H1 (cell line): Measurements from ENCODE around the gene CNOT6. TPM values are rescaled to one million over a fixed set of nuclear protein-coding genes. Genes with fewer than 3 reads are reported as not detected.

Experiments used
- CTCF ChIA-PET: fragments of 300-600 bp; sonication (Branson Sonifier 250); formaldehyde crosslinking; loops from one replicate; lab custom pipeline; 2021; ENCODE audit not compliant: partially characterized antibody; lab: Charles Lee
- POLR2A ChIA-PET: fragments of 300-600 bp; sonication (Branson Sonifier 250); formaldehyde crosslinking; loops from one replicate; lab custom pipeline; 2021; ENCODE audit warnings: inconsistent platforms; ENCODE audit not compliant: partially characterized antibody; lab: Charles Lee
- DNase-seq, 2 experiments: peaks; one replicate each; pipeline versions ENCODE4 v3.0.0 to v3.0.0-alpha.2; 2010 to 2022; ENCODE audit warnings: low spot score in 2 of 2, low read depth in 1 of 2, mixed read lengths in 1 of 2
- FAIRE-seq: peaks from 2 replicates; lab custom pipeline; 2011; peaks lifted over from hg19 to GRCh38; lab: Jason Lieb, UNC
- H2AFZ ChIP-seq: 2 replicates; pipeline ENCODE4 v1.8.1; 2012; ENCODE audit warnings: low read length, inconsistent platforms
- H2AK5ac ChIP-seq: 2 replicates; pipeline ENCODE4 v1.6.1; 2013; ENCODE audit warnings: low read depth, low read length
- H2BK120ac ChIP-seq: replicated peaks from 2 replicates; pipeline ENCODE3; 2013; ENCODE audit warnings: low read depth, low read length, inconsistent platforms
- H2BK12ac ChIP-seq: 2 replicates; pipeline ENCODE4 v1.6.1; 2013; ENCODE audit warnings: low read depth, low read length
- H2BK15ac ChIP-seq: 2 replicates; pipeline ENCODE4 v1.6.1; 2013; ENCODE audit warnings: low read length
- H2BK20ac ChIP-seq: 2 replicates; pipeline ENCODE4 v1.6.1; 2013; ENCODE audit warnings: low read length
- H2BK5ac ChIP-seq: 2 replicates; pipeline ENCODE4 v1.6.1; 2013; ENCODE audit warnings: low read depth, low read length
- H3K14ac ChIP-seq: 2 replicates; pipeline ENCODE4 v1.6.1; 2013; ENCODE audit warnings: inconsistent platforms; ENCODE audit not compliant: insufficient read length
- H3K18ac ChIP-seq: 2 replicates; pipeline ENCODE4 v1.6.1; 2013; ENCODE audit warnings: low read length; ENCODE audit errors: extremely low read depth
- H3K23ac ChIP-seq: 2 replicates; pipeline ENCODE4 v1.6.1; 2013; ENCODE audit warnings: inconsistent platforms; ENCODE audit not compliant: insufficient read length
- H3K23me2 ChIP-seq: 2 replicates; pipeline ENCODE4 v1.6.1; 2013; ENCODE audit warnings: low read depth, low read length
- H3K27ac ChIP-seq: 2 replicates; pipeline ENCODE4 v1.6.1; 2011; ENCODE audit warnings: low read depth, low read length, inconsistent platforms
- H3K27me3 ChIP-seq, 4 experiments: replicated peaks in 1 of 4; 1 replicate in 1 of 4; 2 replicates in 3 of 4; pipeline versions ENCODE4 v1.6.1 to v1.8.1; 2011 to 2013; ENCODE audit warnings: low read length in 3 of 4, mild to moderate bottlenecking in 3 of 4, inconsistent platforms in 2 of 4, mixed read lengths in 2 of 4, moderate library complexity in 1 of 4; ENCODE audit not compliant: control insufficient read depth in 3 of 4, insufficient read depth in 3 of 4; ENCODE audit errors: extremely low read depth in 1 of 4
- H3K36me3 ChIP-seq, 4 experiments: 2 replicates each; pipeline versions ENCODE4 v1.6.1 to v1.8.1; 2011 to 2013; ENCODE audit warnings: mild to moderate bottlenecking in 4 of 4, low read length in 3 of 4, moderate library complexity in 2 of 4, control low read depth in 1 of 4, inconsistent platforms in 1 of 4; ENCODE audit not compliant: insufficient read depth in 4 of 4, control insufficient read depth in 2 of 4
- H3K4ac ChIP-seq: replicated peaks from 2 replicates; pipeline ENCODE3; 2013; ENCODE audit warnings: low read length, low read depth, mixed read lengths, inconsistent platforms; ENCODE audit not compliant: insufficient read length
- H3K4me1 ChIP-seq, 4 experiments: replicated peaks in 1 of 4; 1 replicate in 1 of 4; 2 replicates in 3 of 4; pipeline versions ENCODE4 v1.6.1 to v1.8.1; 2011 to 2013; ENCODE audit warnings: low read length in 3 of 4, inconsistent platforms in 2 of 4, mixed read lengths in 1 of 4; ENCODE audit not compliant: insufficient read depth in 4 of 4, control insufficient read depth in 3 of 4
- H3K4me2 ChIP-seq, 2 experiments: 2 replicates each; pipeline versions ENCODE4 v1.6.1 to v1.8.1; 2011 to 2013; ENCODE audit warnings: low read depth in 2 of 2, low read length in 2 of 2, control low read depth in 1 of 2, inconsistent platforms in 1 of 2, mild to moderate bottlenecking in 1 of 2; ENCODE audit not compliant: insufficient read depth in 1 of 2
- H3K4me3 ChIP-seq, 4 experiments: fragments of 200-600, 300-600 bp in 1 of 4; sonication (generic), shearing (Covaris generic), sonication (Bioruptor Twin) in 1 of 4; 2 replicates each; pipeline versions ENCODE4 v1.5.1 to v1.8.1; 2011 to 2016; ENCODE audit warnings: low read length in 4 of 4, low read depth in 3 of 4, control low read depth in 2 of 4, inconsistent platforms in 2 of 4, mild to moderate bottlenecking in 2 of 4, mixed read lengths in 1 of 4, moderate library complexity in 1 of 4; ENCODE audit not compliant: insufficient read depth in 2 of 4; ENCODE audit errors: extremely low read depth in 1 of 4
- H3K56ac ChIP-seq: replicated peaks from 2 replicates; pipeline ENCODE3; 2013; ENCODE audit warnings: low read depth, mild to moderate bottlenecking, mixed read lengths, low read length, inconsistent platforms; ENCODE audit not compliant: insufficient read length
- H3K79me1 ChIP-seq: 2 replicates; pipeline ENCODE4 v1.6.1; 2013; ENCODE audit warnings: low read depth, low read length, control low read depth
- H3K79me2 ChIP-seq, 2 experiments: 2 replicates each; pipeline versions ENCODE4 v1.6.1 to v1.8.1; 2012 to 2013; ENCODE audit warnings: low read length in 2 of 2, mild to moderate bottlenecking in 2 of 2, inconsistent platforms in 1 of 2; ENCODE audit not compliant: insufficient read depth in 2 of 2, control insufficient read depth in 1 of 2
- H3K9ac ChIP-seq, 4 experiments: replicated peaks in 1 of 4; 1 replicate in 1 of 4; 2 replicates in 3 of 4; pipeline versions ENCODE4 v1.6.1 to v1.8.1; 2011 to 2013; ENCODE audit warnings: low read depth in 3 of 4, low read length in 3 of 4, control low read depth in 2 of 4, mild to moderate bottlenecking in 2 of 4, moderate library complexity in 2 of 4, inconsistent platforms in 1 of 4; ENCODE audit errors: extremely low read depth in 1 of 4
- H3K9me3 ChIP-seq, 2 experiments: 2 replicates each; pipeline versions ENCODE4 v1.6.1 to v1.8.1; 2012 to 2013; ENCODE audit warnings: mild to moderate bottlenecking in 2 of 2, moderate library complexity in 2 of 2, control low read depth in 1 of 2, inconsistent platforms in 1 of 2, low read depth in 1 of 2, low read length in 1 of 2, mixed read lengths in 1 of 2; ENCODE audit not compliant: insufficient read depth in 2 of 2
- H4K20me1 ChIP-seq, 2 experiments: replicated peaks in 1 of 2; 2 replicates each; pipeline versions ENCODE3 to v1.8.1; 2011 to 2013; ENCODE audit warnings: inconsistent platforms in 2 of 2, low read length in 2 of 2, mild to moderate bottlenecking in 1 of 2; ENCODE audit not compliant: insufficient read depth in 2 of 2, control insufficient read depth in 1 of 2
- H4K5ac ChIP-seq: 2 replicates; pipeline ENCODE4 v1.6.1; 2013; ENCODE audit warnings: low read length, low read depth, mixed read lengths, inconsistent platforms; ENCODE audit not compliant: insufficient read length
- H4K8ac ChIP-seq: 2 replicates; pipeline ENCODE4 v1.8.0; 2013; ENCODE audit warnings: mild to moderate bottlenecking, moderate library complexity, low read length, inconsistent platforms; ENCODE audit not compliant: insufficient read depth; ENCODE audit errors: extremely low read depth
- H4K91ac ChIP-seq: replicated peaks from 2 replicates; pipeline ENCODE3; 2013; ENCODE audit warnings: low read length, mixed read lengths, inconsistent platforms; ENCODE audit not compliant: insufficient read length
- BACH1 ChIP-seq: IDR thresholded peaks from 2 replicates; pipeline ENCODE4 v1.6.1; 2012; ENCODE audit warnings: low read length, improper control_type of control experiment
- BRCA1 ChIP-seq: IDR thresholded peaks from 2 replicates; pipeline ENCODE4 v1.6.1; 2012; ENCODE audit warnings: low read depth, low read length, improper control_type of control experiment
- CBX8 ChIP-seq: fragments of 300-800, 300-1000 bp; sonication (generic); IDR thresholded peaks from 2 replicates; pipeline ENCODE4 v1.7.1; 2016; ENCODE audit warnings: low read depth, low read length, borderline replicate concordance
- KDM5A ChIP-seq: fragments of 200-600 bp; IDR thresholded peaks from 2 replicates; pipeline ENCODE4 v1.7.1; 2012; ENCODE audit warnings: mild to moderate bottlenecking, low read length, inconsistent platforms, mixed read lengths
- POLR2AphosphoS5 ChIP-seq: IDR thresholded peaks from 2 replicates; pipeline ENCODE4 v1.6.1; 2011; ENCODE audit warnings: low read depth, low read length
- WGBS, 2 experiments: shearing (Covaris generic) in 1 of 2; methylation state at CpG; one replicate each; pipeline versions ENCODE4 v1.1.6 to v1.1.7; 2013 to 2015; ENCODE audit warnings: low lambda C conversion rate in 2 of 2, mixed read lengths in 2 of 2, inconsistent platforms in 1 of 2, low coverage in 1 of 2, missing lambda C conversion rate in 1 of 2; ENCODE audit not compliant: insufficient replicate concordance in 2 of 2, insufficient coverage in 1 of 2, insufficient read length in 1 of 2; ENCODE audit errors: extremely low coverage in 1 of 2, missing lambda C conversion rate in 1 of 2; 5-methylcytosine and 5-hydroxymethylcytosine counted together
- polyA plus RNA-seq, 7 experiments: library from polyadenylated mRNA; depleted of rRNA in 3 of 7; stranded (reverse) in 5 of 7; unstranded in 2 of 7; fragments of >200 nt in 5 of 7; fragments of 200-250 nt in 2 of 7; gene quantifications; 1 replicate in 5 of 7; 2 replicates in 1 of 7; 4 replicates in 1 of 7; pipeline versions ENCODE4 v1.2.1 to v1.2.3, GENCODE V29; 2011 to 2013; ENCODE audit warnings: missing spikeins in 2 of 7, mixed read lengths in 2 of 7
- total RNA-seq: library from RNA; stranded (reverse); fragmentation: NEBNext Ultra II Directional; extraction: Animal tissue kit (Norgen Biotek cat#: 25700); gene quantifications from 2 replicates; pipeline ENCODE4 v1.2.1, GENCODE V29; 2021

The CNOT6 gene
- total and polyA plus RNA-seq, 2 of the 8 experiments (the other 6 are each of a cell fraction or from before 2014, with no cell fraction given): 10.7 to 45.4 TPM

DNA sequence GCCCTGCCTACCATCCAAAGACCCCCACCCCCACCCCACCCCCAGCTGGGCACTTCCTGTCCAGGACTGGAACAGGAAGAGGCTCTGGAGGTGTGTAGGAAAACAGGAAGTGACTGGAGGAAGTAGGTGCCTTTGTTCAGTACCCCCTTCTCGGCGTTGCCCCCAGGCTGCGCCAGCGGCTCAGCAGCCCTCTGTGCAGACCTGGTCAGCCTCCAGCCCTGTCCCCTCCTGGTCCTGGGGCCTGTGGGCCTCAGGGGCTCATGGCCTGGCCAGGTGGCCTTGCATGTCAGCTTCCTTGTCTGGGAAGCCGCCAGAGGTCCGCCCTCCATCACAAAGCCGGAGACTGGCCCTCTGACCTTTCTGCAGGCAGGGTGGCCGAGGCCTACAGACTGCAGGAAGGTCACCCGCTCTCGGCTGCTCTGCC is 129.2 kb downstream of the CNOT6 start:
- H3K4me2 ChIP-seq: no peak overlapping the region
- H2BK20ac ChIP-seq: no peak overlapping the region
- no peaks in the 10 kb centered on the region for H3K9me3 ChIP-seq
- H3K9ac ChIP-seq: no peak overlapping the region
- no peak for TF ChIP-seq BACH1
- no peak for TF ChIP-seq KDM5A
- TF ChIP-seq BRCA1: no peak
- no peak for TF ChIP-seq CBX8
- TF ChIP-seq POLR2AphosphoS5: no peak
- ChIA-PET CTCF (interaction anchor here (0.7 kb wide), 1 partner anchor 25 kb away, joined by 3 read pairs; no protein-coding TSS in a partner anchor), POLR2A (no interaction called here)
- H3K18ac ChIP-seq: no peak overlapping the region
- H3K79me1 ChIP-seq: no peaks in the 10 kb centered on the region
- DNase-seq: no peak
- H4K20me1 ChIP-seq: peaks cover 0 to 2% of the 10 kb centered on the region in 2 experiments
- H2AK5ac ChIP-seq: no peak overlapping the region; the same call in 1 of the 2 replicates
- no peak overlapping the region for H3K27ac ChIP-seq
- H3K23ac ChIP-seq: no peak overlapping the region
- no peak overlapping the region for H2BK120ac ChIP-seq
- no peaks in the 10 kb centered on the region for H3K36me3 ChIP-seq
- peaks cover 0 to 4% (median 1%) of the 10 kb centered on the region in 4 experiments; a peak in 4 of 7 replicates for H3K4me1 ChIP-seq
- H4K91ac ChIP-seq: no peak overlapping the region
- no peak overlapping the region for H3K4me3 ChIP-seq
- no peak overlapping the region for H3K56ac ChIP-seq
- peak overlapping the region; percentile 66; the same call in 1 of the 2 replicates for H2BK5ac ChIP-seq
- no peak overlapping the region for H2AFZ ChIP-seq
- FAIRE-seq: no peak
- H2BK15ac ChIP-seq: no peak overlapping the region
- no peaks in the 10 kb centered on the region for H3K79me2 ChIP-seq
- H3K23me2 ChIP-seq: peaks cover 4% of the 10 kb centered on the region; the same call in 1 of the 2 replicates
- H2BK12ac ChIP-seq: no peak overlapping the region
- no peak overlapping the region for H3K14ac ChIP-seq
- H4K8ac ChIP-seq: peak overlapping the region; percentile 57; the same call in 1 of the 2 replicates
- no peak overlapping the region for H3K4ac ChIP-seq
- 99% methylated on average over 10 of the region's 10 CpGs; no CpG with 5 or more reads in 1 of the 2 experiments for WGBS, 2 experiments
- H4K5ac ChIP-seq: no peak overlapping the region
- H3K27me3 ChIP-seq: peaks cover 0 to 7% (median 2%) of the 10 kb centered on the region in 4 experiments; a peak in 5 of 7 replicates
